Germinal center (tissue), 1 donor: ENCODE measurements around the gene CAB39.
A peak's percentile ranks its signal among the peaks of the same experiment; 100 is the strongest.
"Not testable (repeated sequence)": the region's sequence is repeated elsewhere in the genome, so short reads cannot be mapped to it uniquely, and the experiment has no call there.

Experiments
- DNase-seq: peaks from one replicate; pipeline ENCODE4 v3.0.0; 2012; ENCODE audit warnings: mixed read lengths, low spot score

The CAB39 gene

DNA sequence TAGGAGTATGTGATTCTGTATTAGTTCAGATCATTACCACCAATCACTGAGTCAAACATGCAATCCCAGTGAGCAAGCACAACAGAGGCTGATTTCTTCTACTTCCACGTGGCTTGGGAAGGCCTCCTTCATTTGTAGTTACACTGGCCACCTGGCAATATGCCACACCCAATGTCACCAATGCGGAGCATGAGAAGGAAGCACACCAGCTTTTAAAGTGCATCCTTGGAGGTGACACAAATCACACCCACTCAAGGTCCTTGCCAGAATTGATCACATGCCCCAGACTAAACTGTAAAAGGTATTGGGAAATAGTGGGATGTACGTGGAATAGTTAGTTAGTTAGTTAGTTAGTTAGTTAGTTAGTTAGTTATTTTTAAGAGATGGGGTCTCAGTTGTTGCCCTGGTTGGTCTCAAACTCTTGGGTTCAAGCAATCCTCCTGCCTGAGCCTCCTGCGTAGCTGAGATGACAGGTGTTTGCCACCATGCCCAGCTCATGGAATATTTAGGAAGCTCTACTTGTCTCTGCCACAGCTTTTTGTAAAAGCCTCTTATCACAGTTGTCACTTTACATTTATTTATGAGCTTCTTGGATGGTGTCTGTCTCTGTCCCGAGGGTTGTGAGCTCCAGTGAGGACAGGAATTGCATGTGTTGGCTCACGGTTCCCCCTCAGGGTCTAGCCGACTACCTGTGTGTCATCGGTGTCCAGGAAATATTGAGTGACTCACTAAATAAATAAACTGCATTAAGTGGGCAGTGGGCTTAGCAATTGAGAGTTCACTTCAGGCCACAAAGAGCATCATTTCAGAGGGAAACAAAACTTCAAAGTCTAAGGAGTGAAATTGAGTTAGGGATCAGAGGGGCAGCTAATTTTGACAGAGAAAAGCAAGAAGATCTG, 28.1 kb upstream of the CAB39 start:
- no peak for DNase-seq

DNA sequence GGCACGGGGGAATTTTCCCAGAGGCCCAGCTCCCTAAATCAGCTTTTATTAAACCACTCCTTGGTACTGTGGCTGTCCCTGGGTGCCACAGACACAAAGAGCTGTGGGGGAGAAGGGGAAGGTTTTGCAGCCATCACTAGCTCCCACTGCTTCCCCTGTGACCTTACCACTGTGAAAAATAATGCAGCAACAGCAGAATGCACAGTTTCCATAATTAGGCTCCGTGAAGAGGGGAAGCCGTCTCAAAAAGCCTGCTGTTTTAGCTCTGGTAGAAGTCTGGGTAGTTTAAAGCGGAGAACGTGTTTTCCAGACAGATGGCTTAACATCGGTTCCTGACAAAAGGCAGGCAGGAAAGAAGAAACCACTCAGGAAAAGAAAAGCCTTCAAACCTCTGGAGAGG, 27.5 kb upstream of the CAB39 start:
- no peak for DNase-seq

DNA sequence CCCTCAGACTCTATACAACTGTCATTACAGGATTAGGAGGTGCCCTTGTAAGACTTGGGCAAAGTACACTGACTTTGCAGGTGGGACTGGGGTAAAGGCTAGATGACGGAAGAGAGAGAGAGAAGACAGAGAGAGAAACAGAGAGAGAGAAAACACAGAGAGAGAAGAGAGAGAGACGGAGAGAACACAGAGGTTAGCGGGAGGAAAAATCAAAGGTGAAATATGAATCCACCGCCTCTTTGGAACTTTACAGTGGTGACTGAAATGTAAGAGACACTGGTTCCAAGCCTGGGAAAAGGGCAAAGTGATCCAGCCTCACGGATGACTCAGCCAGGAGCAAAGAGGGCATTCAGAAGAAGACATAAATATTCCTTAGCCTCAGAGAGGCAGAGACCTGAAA, 25.1 kb upstream of the CAB39 start:
- no peak for DNase-seq

DNA sequence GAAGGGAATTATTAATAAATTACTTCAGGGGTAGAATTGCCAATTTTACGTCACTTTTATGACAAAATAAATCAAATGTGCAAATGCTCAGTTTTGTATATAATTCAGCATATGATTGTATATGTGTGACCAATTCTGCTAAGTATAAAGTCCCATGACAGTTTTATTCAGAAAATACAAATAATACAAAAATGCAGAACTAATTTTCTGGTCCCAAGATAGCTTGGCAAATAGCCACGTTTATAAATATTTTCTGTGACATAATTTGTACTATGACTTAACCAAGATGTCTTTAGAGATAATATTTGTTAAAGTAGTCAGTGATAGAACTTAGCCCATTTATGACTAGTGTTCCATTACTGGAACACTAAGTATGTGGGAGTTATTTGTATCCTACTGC, 24.2 kb upstream of the CAB39 start:
- no peak for DNase-seq

DNA sequence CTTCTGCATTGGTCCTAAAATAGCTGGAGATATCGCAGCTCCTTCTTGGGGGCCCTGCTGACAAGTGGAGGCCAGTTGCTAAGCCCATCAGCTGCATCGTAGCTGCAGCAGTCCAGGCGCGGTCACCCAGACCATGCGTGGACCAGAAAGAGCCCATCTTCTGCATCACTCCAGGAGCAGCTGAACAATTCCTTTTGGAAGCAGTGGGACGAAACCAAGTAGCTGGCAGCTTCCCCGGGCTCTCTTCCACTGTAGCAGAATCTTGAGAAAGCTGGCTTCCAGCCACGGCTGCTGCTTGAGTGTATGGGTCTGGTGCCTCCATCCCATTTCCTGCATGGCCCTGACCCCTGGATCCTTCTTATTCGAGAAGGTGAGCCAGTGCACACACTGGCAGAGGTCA, 22.2 kb upstream of the CAB39 start:
- DNase-seq = no peak

DNA sequence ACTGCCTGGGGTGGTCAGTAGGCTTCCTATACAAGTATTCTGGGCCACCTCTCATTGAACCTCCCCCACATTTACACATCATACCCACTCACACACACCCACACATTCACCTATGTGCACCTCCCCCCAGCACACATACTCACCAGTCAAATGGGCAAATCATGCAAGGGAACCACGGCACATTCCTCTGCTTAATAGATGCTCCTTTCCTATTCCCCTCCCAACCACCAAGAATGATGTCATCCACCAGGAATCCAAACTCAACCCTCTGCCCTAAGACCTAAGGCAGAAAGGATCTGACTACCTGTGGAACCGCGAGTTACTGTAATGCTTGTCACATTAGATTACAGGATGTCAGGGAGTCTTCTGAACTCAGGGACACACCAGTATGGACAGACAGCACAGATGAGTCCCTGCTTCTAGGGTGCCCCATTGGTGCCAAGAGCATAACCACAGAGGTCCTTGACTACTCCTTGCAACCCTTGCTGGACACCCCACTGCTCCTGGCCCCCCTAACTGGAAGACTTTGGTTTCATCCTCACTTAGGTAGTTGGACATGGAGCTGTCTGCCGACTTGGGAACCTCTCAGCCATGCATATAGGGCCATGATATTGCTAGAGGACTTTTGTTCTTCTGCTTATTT, 21.5 kb upstream of the CAB39 start:
- no peak for DNase-seq

DNA sequence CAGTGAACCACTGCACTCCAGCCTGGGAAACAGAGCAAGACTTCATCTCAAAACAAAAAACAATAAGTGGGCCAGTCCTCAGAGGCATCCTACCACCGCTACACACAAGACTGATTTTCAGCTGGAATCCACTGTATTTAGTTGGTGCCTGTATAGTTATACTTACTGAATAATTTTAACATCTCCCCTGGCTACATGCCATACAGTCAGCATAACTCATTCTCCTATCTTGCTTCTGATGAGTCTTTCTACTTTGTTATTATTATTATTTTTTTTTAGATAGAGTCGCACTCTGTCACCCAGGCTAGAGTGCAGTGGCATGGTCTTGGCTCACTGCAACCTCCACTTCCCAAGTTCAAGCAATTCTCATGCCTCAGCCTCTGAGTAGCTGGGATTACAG, 19.9 kb upstream of the CAB39 start:
- DNase-seq = no peak

DNA sequence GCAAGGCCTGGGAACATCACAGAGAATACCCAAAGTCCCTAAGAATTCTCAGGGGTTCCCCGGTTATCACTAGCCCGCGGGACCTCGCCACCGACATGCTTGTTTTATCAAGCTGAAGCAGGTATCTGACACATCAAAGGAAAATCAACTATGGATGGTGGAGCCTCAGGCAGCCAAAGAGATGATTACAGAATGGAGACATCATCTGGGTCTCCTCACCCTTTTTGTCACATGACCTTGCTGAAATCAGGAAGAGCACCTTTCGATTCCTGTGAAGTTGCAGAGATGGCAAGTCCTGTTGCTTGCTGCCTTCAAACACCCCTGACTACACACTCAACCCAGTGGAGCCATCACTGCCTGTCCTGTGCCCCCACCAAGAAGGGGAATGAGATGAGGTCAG, 19.2 kb upstream of the CAB39 start:
- DNase-seq = no peak

DNA sequence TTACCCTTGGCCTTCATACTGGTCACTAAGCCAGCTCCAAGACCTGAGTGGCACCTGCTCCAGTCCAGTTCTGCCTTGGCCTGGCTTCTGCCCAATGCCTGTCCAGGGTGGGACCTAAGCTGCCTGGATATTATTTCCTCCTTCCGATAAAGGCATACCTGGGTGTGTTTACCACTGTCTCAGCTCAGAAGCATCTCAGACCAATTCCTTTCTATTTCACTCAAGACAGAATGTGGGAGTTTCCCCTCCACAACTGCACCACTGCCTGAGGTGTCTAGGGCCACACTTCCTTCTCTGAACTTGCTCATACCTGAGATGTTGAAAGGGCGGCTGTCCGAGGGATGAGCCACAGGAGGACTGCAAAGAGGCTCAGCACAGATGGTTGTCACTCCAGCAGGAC, 18.4 kb upstream of the CAB39 start:
- DNase-seq = no peak

DNA sequence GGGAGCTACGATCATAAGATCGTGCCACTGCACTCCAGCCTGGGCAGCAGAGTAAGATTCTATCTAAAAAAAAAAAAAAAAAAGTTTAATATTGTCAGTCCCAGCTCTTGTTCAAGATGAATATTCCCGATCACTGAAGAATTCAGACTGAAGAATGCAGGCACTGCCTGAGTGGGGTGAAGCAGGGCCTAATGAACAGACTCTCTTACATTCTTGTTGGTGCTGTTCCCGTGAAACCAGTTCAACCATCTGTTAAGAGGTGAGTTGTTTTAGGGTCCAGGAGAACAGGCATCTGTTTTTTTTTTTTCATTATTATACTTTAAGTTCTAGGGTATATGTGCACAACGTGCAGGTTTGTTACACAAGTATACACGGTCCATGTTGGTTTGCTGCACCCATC, 17.1 kb upstream of the CAB39 start:
- DNase-seq = no peak

DNA sequence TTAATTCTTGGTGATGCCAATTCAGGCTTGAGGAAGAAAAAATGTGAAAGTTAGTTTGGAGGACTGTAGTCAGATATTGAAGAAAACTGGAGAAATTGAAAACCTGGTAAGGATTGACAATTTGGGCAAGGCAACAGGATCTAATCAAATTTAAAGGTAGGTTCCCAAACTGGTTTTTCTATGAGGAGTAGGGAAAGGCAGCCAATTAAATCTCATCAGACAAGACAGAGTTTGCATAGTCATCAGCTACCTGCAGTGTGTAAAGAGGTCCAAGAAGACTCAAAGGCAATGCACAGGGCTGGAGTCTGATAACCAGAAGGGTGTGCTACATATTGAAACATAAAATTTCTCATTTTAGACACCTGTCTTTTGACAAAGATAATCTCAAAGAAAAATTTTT, 16.0 kb upstream of the CAB39 start:
- DNase-seq = no peak

DNA sequence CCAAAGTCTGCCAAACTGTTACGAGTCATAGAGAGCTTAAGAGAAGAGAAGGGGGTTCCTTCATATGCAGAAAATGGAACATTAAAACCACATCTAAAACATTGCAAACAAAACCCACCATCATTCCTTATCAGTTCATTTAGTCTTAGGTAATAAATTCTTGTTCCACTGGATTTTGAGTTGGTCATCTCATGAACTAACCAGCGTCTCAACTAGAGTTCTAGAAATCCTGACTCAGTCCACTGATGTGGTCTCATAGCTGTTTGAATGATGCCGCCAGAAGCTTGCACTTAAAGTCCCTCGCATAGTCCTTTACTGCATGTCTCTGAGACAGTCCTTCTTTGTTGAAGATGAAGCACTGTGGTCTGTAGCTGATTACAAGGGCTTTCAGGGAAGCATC, 15.0 kb upstream of the CAB39 start:
- no peak for DNase-seq

DNA sequence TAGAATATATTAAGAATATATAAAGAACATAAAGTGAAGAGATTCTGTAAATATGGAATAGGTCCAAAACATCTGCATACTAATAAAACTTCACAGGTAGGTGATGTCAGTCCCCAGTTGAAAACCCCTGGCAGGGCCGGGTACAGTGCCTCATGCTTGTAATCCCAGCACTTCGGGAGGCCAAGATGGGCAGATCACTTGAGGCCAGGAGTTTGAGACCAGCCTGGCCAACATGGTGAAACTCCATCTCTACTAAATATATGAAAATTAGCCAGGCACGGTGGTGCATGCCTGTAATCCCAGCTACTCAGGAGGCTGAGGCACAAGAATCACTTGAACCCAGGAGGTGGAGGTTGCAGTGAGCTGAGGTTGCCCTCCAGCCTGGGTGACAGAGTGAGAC, 13.9 kb upstream of the CAB39 start:
- DNase-seq = not testable (repeated sequence)

DNA sequence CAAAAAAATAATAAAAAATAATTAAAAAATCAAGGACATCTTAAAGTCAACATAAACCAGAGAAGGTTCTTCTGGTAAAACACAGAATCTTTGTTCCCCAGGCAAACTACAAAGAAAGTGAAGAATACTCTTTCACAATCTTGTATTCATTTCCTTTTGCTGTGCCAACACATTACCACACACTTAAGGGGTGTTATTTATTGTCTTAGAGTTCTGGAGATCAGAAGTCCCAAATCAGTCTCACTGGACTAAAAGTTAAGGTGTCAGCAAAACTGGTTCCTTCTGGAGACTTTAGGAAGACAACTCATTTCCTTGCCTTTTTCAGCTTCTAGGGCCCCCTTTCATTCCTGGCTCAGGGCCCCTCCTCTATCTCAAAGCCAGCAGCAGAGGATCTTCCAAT, 12.2 kb upstream of the CAB39 start:
- DNase-seq = no peak

DNA sequence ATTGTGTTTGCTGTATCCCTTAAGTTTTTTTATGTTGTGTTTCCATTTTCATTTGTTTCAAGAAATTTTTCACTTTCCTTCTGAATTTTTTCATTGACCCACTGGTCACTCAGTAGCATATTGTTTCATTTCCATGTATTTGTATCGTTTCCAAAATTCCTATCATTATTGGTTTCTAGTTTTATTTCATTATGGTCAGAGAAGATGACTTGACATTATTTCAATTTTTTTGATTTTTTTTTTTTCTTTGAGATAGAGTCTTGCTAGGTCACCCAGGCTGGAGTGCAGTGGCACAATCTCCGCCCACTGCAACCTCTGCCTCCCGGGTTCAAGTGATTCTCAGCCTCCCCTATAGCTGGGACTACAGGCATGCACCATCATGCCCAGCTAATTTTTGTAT, 11.3 kb upstream of the CAB39 start:
- DNase-seq = no peak

DNA sequence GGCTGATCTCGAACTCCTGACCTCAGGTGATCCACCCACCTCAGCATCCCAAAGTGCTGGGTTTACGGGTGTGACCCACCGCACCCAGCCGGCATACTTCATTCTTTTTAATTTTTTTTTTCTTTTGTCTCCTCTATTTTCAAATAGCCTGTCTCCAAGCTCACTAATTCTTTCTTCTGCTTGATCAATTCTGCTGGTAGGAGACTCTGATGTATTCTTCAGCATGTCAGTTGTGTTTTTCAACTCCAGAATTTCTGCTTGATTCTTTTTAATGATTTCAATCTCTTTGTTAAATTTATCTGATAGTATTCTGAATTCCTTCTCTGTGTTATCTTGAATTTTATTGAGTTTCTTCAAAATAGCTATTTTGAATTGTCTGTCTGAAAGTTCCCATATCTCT, 10.2 kb upstream of the CAB39 start:
- DNase-seq = not testable (repeated sequence)

DNA sequence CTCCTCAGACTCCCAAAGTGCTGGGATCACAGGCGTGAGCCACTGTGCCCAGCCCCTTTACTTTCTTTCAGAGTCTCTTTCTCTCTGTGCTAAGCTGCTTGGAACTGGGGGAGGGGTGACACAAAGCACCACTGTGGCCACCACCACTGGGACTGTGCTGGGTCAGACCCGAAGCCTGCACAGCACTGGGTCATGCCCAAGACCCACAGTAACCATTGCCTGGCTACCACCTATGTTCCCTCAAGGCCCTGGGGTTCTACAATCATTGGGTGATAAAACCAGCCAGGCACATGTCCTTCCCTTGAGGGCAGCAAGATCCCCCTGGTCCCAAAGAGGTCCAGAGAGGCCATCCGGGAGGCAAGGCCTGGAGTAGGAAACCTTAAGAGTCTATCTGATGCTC, 9.1 kb upstream of the CAB39 start:
- DNase-seq = no peak

DNA sequence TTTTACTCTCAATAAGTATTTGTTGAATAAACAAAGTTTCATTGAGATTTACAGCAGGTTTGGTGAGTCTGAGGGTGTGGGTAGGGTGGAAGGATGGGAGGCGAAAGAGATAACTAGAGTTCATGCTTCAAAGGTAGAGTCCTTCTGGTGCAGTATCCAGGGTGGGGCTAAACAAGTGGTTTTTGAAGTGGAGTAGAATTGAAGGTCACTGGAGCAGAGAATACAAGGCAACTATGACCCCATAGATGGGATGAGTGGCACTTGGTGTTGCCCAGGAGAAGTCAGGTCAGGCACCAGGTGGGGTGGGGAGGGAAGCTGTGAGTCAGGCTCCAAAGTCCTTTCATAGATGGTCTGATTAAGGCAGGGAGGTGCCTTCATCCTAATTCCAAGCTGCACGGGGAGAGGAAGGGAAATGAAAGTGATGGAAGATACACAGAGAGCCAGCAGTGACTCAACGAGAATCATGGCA, 6.6 kb upstream of the CAB39 start:
- DNase-seq = no peak

DNA sequence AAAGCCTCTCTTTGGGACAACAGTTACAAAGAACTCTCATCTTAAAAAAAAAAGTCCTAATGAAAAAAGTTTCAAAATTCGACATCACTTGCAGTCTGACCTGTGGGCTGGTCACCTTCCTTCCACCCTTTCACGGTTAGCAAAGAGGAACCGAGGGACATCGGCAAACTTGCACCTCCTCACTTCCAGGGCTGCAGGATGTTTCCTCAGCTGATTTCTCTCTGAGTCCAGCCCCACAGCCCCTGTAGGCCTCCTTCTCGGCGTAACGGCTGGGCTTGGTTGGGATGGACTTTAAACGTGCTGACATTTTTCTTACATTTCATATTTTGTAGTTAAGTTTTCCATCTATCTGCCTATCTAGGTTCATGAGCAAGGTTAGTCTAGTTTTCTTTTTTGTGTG, 5.7 kb upstream of the CAB39 start:
- no peak for DNase-seq

DNA sequence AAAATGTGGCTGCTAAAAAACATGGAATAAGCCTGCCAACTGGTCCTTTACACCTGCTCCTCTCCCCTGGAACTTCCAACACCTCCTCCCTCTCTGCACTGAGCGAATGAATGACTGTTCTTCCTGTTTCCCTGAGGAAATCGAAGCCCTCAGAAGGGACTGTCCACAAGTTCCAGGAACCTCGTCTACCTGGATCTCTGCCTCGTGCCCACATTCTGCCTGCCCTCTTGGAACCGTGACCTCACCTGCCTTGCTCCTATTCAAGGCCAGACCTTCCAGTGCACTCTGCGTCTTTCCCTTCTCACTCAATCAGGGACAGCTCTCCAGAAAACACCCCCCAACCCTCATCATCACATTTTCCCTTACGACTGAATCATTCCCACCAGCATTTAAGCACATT, 4.4 kb upstream of the CAB39 start:
- DNase-seq = no peak

DNA sequence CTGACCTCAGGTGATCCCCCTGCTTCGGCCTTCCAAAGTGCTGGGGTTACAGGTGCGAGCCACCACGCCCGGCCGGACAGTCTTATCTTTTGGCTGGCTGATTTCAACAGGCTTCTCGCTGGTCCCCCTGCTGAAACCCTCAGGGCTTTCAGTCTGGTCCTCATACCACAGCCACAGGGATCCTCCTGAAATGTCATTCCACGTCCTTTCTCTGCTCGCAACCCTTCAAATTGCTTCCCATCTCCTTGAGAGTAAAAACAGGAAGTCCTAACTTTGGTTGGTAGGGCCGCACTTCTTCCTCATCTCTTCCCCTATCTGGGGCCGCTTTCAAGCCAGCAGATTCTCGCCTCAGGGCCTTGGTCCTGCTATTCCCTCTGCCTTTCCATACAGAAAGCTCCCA, 1.4 kb upstream of the CAB39 start:
- peak; percentile 42 for DNase-seq

DNA sequence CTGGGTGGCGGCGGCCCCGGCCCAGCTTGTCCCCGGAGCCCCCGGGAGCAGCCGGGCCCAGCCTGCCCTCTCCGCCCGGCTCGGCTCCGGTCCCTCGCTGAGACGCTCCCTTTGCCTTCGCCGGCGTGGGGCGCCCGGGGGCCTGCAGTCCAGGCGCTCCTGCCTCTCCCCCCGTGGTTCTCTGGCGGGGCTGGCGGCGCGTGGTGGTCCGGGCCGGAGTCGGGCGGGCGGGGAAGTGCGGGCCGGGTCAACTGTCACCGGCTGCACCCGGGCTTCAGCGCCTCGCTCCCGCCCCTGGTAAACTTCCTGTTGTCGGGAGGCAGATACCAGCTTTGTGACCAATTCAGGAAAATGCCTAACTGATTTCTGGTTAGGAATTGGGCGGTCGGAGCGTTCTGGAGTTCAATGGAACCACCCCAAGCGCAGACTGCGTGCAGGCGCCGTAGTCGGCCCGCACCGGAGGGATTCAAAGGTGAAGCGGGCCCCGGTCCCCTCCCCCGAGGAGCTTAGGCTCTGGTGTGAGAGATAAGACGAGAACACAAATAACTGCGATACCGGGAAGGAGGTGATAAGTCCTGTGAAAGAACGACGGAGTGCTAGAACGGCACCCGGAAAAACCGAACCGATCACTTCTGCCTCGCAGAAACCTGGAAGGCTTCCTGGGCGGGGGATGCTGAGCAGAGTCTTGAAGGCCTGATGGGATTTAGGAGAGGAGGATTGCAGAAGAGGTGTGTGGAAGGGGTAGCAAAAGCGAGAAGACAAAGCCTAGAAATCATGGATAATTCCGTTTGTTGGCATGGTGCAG, 891 bp downstream of the CAB39 start:
- peak; percentile 38 for DNase-seq

DNA sequence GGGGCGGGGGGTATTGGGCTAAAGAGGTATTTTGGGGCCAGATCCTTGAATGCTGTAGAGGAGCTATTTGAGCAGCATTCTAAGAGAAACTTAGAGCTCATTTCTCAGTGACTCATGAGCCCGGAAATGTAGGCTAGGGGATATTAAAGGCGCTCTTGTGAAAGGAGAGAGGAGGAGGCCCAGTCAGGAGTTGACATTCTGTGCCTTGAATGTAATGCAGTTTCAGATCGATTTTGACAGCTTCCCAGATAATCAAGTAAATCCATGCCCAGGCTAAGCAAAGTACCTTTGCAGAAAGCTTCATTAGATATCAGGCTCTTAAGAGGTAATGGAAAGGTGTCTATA, 1.5 kb downstream of the CAB39 start:
- DNase-seq = peak; percentile 38
